Activated T-cell treated with anti-CD3 and anti-CD28 coated beads, Interleukin-2, amount 50 U/mL, for 1 hour (primary cell): ENCODE data around the gene ETFRF1.

ENCODE experiments used
- DNase-seq: peaks from one replicate; pipeline ENCODE4 v3.0.0-alpha.2; 2020

ETFRF1 gene

DNA sequence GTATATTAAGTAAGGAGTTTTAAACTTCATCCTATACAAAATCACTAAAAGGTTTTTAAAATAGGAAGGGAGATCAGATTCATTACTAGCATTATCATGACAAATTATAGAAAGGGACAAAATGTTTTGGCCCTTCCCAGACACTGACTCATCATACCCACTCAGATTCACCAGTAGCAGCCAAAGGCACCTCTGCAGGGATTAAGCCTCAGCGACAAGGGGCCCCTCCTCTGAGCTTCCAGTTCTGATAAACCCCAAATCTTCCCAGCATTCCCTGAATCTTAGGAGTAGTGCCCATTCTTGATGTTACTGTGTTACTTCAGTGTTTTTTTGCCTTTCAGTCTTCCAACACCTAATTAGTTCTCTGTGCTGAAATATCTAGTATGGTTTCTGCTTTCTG, 41.2 kb downstream of the ETFRF1 start:
- no peak for DNase-seq

DNA sequence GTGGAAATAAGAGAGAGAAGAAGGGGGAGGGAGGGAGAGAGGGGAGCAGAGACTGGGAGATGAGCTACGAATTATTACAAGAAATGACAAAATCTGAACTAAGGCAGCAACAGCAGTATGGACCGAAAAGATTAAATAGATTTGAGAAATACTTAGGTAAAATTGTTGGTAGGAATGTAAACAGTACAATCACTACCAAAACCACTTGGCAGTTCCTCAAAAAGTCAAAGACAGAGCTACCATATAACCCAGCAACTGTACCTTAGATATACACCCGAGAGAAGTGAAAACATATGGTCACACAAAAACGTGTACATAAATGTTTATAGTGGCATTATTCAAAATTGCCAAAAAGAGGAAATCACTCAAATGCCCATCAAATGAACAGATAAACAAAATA, 41.6 kb downstream of the ETFRF1 start:
- no peak for DNase-seq

GRCh38 chr12:25241167-25242020, 46.4 kb downstream of the ETFRF1 start:
- peak; percentile 22 for DNase-seq

DNA sequence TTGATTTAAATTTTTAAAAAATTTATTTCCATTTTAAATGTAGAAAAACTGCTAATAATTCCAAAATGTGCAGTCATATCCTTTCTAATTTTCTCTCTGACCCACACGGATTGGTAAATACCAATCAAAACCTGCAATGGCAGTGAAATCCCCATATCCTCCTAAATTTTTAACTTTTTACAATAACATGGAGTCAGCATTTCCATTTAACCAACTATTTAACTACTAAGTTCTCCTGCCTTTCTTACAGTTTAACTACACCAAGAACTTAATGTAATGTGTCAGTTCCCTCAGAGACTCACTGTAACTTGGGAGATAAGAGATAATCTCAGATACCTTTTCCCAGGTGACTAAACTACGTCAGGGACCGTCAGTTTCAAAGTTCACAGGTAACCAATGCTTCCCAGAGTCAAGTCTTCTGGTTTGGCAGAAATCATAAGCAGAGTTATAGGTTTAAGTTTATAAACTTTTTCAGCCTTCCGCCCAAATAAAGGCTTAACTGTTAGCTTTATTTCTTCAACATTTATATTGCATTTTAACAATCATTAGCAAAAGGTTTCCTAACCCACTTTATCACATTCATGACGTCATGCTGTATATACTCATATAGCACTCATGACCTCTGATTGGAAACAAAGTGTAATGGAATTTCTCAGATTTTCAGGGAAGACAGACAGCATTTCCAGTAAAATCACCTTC, 48.1 kb downstream of the ETFRF1 start:
- no peak for DNase-seq

- no peak for DNase-seq
These were observed 48.6 kb downstream of the ETFRF1 start for GRCh38 chr12:25243680-25243990.

GRCh38 chr12:25245491-25245890, 50.5 kb downstream of the ETFRF1 start:
- DNase-seq = no peak

DNA sequence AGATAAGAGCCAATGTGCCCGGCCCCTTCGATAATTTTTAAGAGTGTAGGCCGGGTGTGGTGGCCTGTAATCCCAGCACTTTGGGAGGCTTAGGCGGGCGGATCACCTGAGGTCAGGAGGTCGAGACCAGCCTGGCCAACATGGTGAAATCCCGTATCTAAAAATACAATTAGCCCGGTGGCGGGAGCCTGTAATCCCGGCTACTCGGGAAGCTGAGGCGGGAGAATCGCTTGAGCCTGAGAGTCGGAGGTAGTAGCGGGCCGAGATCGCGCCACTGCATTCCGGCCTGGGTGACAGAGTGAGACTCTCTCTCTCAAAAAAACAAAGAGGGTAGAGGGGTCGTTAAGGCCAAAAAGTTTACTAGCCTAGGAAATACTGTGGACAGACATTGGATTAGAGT, 53.1 kb downstream of the ETFRF1 start:
- DNase-seq = no peak

GRCh38 chr12:25248732-25249131, 53.7 kb downstream of the ETFRF1 start:
- DNase-seq = no peak

- DNase-seq = peak; percentile 55
These were observed 55.1 kb downstream of the ETFRF1 start for GRCh38 chr12:25249931-25250738.

- DNase-seq = peak; percentile 88
These were observed 56.0 kb downstream of the ETFRF1 start, which contains the start of gene KRAS for GRCh38 chr12:25250744-25251730. TSS of gene KRAS (minus strand) at chr12:25250929.

DNA sequence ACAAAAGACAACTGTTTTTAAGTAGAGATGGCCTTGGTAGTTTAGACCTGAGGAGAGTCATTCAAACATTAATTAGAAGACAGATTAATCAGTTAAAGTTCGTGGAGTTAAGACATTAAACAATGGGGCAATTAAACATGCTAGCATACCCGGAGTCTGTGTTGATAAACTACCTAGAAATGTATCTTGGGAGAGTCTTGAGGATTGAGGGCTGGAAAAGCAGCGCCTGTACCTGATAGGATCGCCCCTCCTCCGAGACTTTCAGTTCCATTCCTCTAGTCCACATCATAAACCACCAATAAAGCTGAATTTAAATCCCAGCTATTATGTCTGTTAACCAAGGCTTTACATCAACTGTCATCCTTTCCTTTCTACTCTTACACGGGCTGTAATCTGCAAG, 56.7 kb downstream of the ETFRF1 start:
- DNase-seq = no peak

DNA sequence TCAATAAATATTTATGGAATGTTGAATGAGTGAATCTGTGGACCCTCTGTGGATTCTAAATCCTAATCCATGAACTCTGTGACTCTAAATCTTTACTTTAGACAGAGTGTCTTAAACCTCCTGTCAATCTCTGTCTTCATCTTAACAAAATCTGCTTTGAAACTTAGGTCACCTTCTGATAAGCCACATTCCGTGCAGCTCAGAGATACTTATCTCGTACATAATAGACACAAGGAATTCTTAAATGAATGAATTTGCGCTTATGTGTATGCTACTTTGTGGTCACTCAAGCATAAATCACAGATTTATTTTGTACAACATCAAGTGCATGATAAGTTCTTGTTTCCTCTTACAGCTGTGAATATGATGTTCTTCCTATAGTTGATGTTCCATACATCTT, 57.9 kb downstream of the ETFRF1 start:
- DNase-seq = no peak

DNA sequence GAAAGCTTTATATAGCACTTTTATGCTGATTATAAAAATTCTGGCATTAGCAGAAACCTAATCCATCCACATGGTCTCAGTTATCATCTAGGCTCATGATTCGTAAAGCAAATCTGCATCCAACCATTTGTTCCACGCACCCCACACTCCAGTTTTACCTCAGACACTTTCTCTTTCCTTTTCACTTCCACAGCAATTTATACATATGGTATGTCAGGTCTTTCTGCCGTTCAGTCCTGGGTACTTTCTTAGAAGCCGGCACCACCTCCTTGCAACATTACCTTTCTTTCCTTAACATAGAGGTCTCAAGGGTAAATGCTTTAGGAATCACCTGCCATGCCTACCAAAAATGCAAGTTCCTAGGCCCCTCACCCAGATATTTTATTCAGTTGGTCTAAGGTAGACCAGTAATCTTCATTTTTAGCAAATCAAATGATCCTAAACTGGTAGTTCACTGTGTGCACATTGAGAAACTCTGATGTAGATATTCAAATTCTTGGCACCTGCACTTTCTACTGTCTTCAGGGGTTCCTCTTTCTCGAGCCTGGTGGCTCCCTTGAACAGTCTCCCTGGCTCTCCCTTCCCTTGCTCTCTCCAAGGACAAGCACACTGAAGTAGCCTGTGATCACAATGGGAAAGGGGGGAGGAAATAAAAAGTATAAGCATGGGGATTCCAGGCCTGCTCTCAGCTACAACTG, 58.5 kb downstream of the ETFRF1 start:
- no peak for DNase-seq

DNA sequence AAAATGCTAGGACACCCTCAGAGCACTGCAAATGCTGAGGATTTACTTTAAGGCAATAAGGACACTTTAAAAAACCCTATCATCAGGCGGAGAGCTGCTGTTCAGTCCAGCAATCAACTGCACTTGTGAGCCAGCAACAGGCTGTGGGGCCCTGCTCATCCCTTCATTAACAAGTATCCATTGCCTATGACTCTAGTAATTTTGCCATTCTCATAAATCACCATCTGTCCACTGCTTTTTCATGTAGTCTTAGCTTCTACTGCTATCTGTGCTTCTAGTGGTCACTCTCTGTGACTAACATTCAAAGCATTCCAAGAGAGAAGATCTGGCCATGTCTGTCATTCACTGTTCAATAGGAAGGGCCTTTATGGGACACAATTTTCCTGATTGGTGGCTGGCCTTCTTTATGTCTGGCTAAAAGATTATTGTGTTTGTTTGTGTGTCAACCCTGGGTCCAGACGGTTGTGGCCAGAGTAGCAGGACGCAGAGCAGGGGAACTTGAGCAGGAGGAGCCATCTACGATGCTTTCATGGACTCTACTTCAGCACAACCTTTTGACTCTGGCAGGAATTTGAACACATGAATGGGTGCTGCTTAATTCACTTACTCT, 59.3 kb downstream of the ETFRF1 start:
- no peak for DNase-seq
